Stimulated activated CD8-positive, alpha-beta memory T cell treated with anti-CD3 and anti-CD28 coated beads, Interleukin-4, amount 100 ng/mL, for 4 hours (primary cell): Measurements from ENCODE around the gene RAB10.
"Not testable (repeated sequence)": the region's sequence is repeated elsewhere in the genome, so short reads cannot be mapped to it uniquely, and the experiment has no call there.

ENCODE experiments used
- DNase-seq, 2 donors: peaks; one replicate each; pipeline ENCODE4 v3.0.0-alpha.2; 2020; ENCODE audit warnings: low read depth in 2 of 2, low spot score in 1 of 2

RAB10 gene

GRCh38 chr2:26150243-26150642, 116.4 kb downstream of the RAB10 start:
- no peak for DNase-seq

- no peak for DNase-seq
These were observed 123.7 kb downstream of the RAB10 start for GRCh38 chr2:26157580-26157979.

GRCh38 chr2:26161926-26162325, 128.0 kb downstream of the RAB10 start:
- DNase-seq: no peak

- DNase-seq: no peak
These were observed 129.1 kb downstream of the RAB10 start for GRCh38 chr2:26162963-26163362.

- DNase-seq: no peak
These were observed 130.3 kb downstream of the RAB10 start for GRCh38 chr2:26164231-26164630.

- no peak for DNase-seq
These were observed 130.8 kb downstream of the RAB10 start for GRCh38 chr2:26164641-26165211.

- DNase-seq: no peak
These were observed 131.5 kb downstream of the RAB10 start for GRCh38 chr2:26165403-26165802.

GRCh38 chr2:26166541-26166940, 132.7 kb downstream of the RAB10 start:
- DNase-seq: not testable (repeated sequence)

GRCh38 chr2:26168785-26169184, 134.9 kb downstream of the RAB10 start:
- no peak for DNase-seq

- no peak for DNase-seq
These were observed 135.3 kb downstream of the RAB10 start for GRCh38 chr2:26169226-26169625.

- DNase-seq: no peak
These were observed 136.0 kb downstream of the RAB10 start for GRCh38 chr2:26169681-26170414.

GRCh38 chr2:26170795-26171194, 136.9 kb downstream of the RAB10 start:
- DNase-seq: no peak

GRCh38 chr2:26172189-26172870, 138.4 kb downstream of the RAB10 start:
- DNase-seq: no peak

GRCh38 chr2:26172871-26173775, 139.2 kb downstream of the RAB10 start, which contains the start of gene GAREM2:
Gene GAREM2 (plus strand): TSS chr2:26173088. CDS start chr2:26173221, 133 bp downstream.
- no peak for DNase-seq

GRCh38 chr2:26173776-26174482, 140.0 kb downstream of the RAB10 start:
- DNase-seq: no peak

GRCh38 chr2:26174691-26175465, 141.0 kb downstream of the RAB10 start:
- no peak for DNase-seq

- DNase-seq: no peak
These were observed 141.8 kb downstream of the RAB10 start for GRCh38 chr2:26175466-26176278.

GRCh38 chr2:26176279-26176615, 142.4 kb downstream of the RAB10 start:
- DNase-seq: no peak

- DNase-seq: no peak
These were observed 143.2 kb downstream of the RAB10 start for GRCh38 chr2:26177122-26177521.
